Measurements from ENCODE around the gene NCAPD3.

DNA sequence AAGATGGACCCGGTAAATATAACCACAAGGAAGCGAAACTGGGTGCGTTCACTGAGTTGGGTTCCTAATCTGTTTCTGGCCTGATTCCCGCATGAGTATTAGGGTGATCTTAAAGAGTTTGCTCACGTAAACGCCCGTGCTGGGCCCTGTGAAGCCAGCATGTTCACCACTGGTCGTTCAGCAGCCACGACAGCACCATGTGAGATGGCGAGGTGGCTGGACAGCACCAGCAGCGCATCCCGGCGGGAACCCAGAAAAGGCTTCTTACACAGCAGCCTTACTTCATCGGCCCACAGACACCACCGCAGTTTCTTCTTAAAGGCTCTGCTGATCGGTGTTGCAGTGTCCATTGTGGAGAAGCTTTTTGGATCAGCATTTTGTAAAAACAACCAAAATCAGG is 74.4 kb downstream of the NCAPD3 start:
- TF ChIP-seq EZH2phosphoT487 (IDR thresholded peaks at IDR 0.05; ENCODE audit: insufficient read depth, low read depth) (no peak), EZH2 (IDR thresholded peaks at IDR 0.05; ENCODE audit: insufficient read depth, poor library complexity, severe bottlenecking) (no peak)

All from GM23248 (cell line).